Mucosa of descending colon (tissue), 3 donors: Measurements from ENCODE around the gene CDK10. TPM values are rescaled to one million over a fixed set of nuclear protein-coding genes. Genes with fewer than 3 reads are reported as not detected.
"Not testable (repeated sequence)": the region's sequence is repeated elsewhere in the genome, so short reads cannot be mapped to it uniquely, and the experiment has no call there.

Source experiments
- ATAC-seq: fragments of 200-7000 bp; cut with Tn5 transposase; one replicate; pipeline ENCODE4 v1.9.1; 2020; ENCODE audit warnings: mild to moderate bottlenecking, moderate library complexity
- DNase-seq, 3 donors: peaks; one replicate each; pipeline ENCODE4 v3.0.0-alpha.2; 2020
- H3K36me3 ChIP-seq: fragments of 200-600 bp; one replicate; pipeline ENCODE4 v1.8.0; 2021; ENCODE audit warnings: low read depth, mild to moderate bottlenecking
- H3K4me1 ChIP-seq: fragments of 200-600 bp; one replicate; pipeline ENCODE4 v1.8.0; 2021; ENCODE audit warnings: low read depth, mild to moderate bottlenecking
- H3K4me3 ChIP-seq: fragments of 200-600 bp; one replicate; pipeline ENCODE4 v1.8.0; 2021; ENCODE audit warnings: mild to moderate bottlenecking
- H3K9me3 ChIP-seq: fragments of 200-600 bp; one replicate; pipeline ENCODE4 v1.8.0; 2021; ENCODE audit warnings: mild to moderate bottlenecking
- CTCF ChIP-seq: fragments of 200-600 bp; IDR thresholded peaks from one replicate; pipeline ENCODE4 v1.8.0; 2022; ENCODE audit warnings: antibody characterized with exemption, mild to moderate bottlenecking
- intact Hi-C, 2 donors: fragments of 100-400 bp; cut with DNase I in 1 of 2; cut with micrococcal nuclease in 1 of 2; formaldehyde crosslinking; loops; one replicate each; pipeline versions ENCODE4 v1.11.0 to v1.11.1; 2022; cut with DNase I, micrococcal nuclease
- total RNA-seq, 3 donors: library from RNA; stranded (reverse); fragmentation: NEBNext Ultra II Directional in 2 of 3; extraction: Animal tissue kit (Norgen Biotek cat#: 25700) in 2 of 3; gene quantifications; one replicate each; pipeline versions ENCODE4 v1.2.1 to v1.2.4, GENCODE V29; 2021 to 2023
- donor health status: DM: no; HTN: no; CAD: no; lungs with moderate emphysema.
- donor health status: DM: no; HTN: no; CAD: no.
- donor health status: DM: no; HTN: yes; CAD: no.

CDK10 gene
- total RNA-seq, 3 donors from 2014 or later = 90.8 to 163 (median 94.5) TPM

- no peak for TF ChIP-seq CTCF
- H3K4me3 ChIP-seq = no peak overlapping the region
- H3K9me3 ChIP-seq = no peaks in the 10 kb centered on the region
- no peak for ATAC-seq
- H3K36me3 ChIP-seq = no peaks in the 10 kb centered on the region
- peaks cover 17% of the 10 kb centered on the region for H3K4me1 ChIP-seq
- intact Hi-C loops = no loop called here
- peak in 1 of 3 donors; percentile 40 for DNase-seq
These were observed 5.6 kb downstream of the CDK10 start for GRCh38 chr16:89691986-89692569.

GRCh38 chr16:89693289-89693731, 6.8 kb downstream of the CDK10 start:
- Histone ChIP-seq H3K4me3 (no peak overlapping the region), H3K4me1 (peaks cover 5% of the 10 kb centered on the region), H3K9me3 (no peaks in the 10 kb centered on the region), H3K36me3 (no peaks in the 10 kb centered on the region)
- ATAC-seq = no peak
- peak in 2 of 3 donors; percentile 29 to 47 for DNase-seq
- intact Hi-C loops = no loop called here
- no peak for TF ChIP-seq CTCF

- Histone ChIP-seq H3K36me3 (no peaks in the 10 kb centered on the region), H3K9me3 (no peaks in the 10 kb centered on the region), H3K4me1 (no peaks in the 10 kb centered on the region), H3K4me3 (no peak overlapping the region)
- intact Hi-C loops = no loop called here
- no peak for TF ChIP-seq CTCF
- peak in 2 of 3 donors; percentile 21 to 48 for DNase-seq
- ATAC-seq = no peak
These were observed 7.7 kb downstream of the CDK10 start for GRCh38 chr16:89693931-89694783.

GRCh38 chr16:89694784-89695085, 8.2 kb downstream of the CDK10 start:
- H3K36me3 ChIP-seq, intact Hi-C loops, DNase-seq, H3K4me1 ChIP-seq, ATAC-seq, H3K4me3 ChIP-seq, H3K9me3 ChIP-seq: not testable (repeated sequence)

GRCh38 chr16:89695086-89695874, 8.8 kb downstream of the CDK10 start:
- intact Hi-C loops = no loop called here
- Histone ChIP-seq H3K36me3 (no peaks in the 10 kb centered on the region), H3K4me3 (no peak overlapping the region), H3K4me1 (peaks cover 7% of the 10 kb centered on the region), H3K9me3 (no peaks in the 10 kb centered on the region)
- peak in 2 of 3 donors; percentile 32 to 55 for DNase-seq
- ATAC-seq = no peak
- no peak for TF ChIP-seq CTCF
